HEK293 (cell line): Measurements from ENCODE around the gene LINGO1.

Experiments used
- CTCF ChIP-seq: fragments of 450-650 bp; formaldehyde crosslinking; IDR thresholded peaks from 2 replicates; pipeline ENCODE4 v1.5.1; 2016; ENCODE audit warnings: missing biosample characterization, missing genetic modification characterization
- HOXA7 ChIP-seq: sonication (generic); formaldehyde crosslinking; IDR thresholded peaks from 2 replicates; pipeline ENCODE4 v1.8.1; 2022; ENCODE audit warnings: missing genetic modification reagents, borderline replicate concordance
- PRDM1 ChIP-seq: fragments of 450-650 bp; formaldehyde crosslinking; IDR thresholded peaks from 2 replicates; pipeline ENCODE4; 2016; ENCODE audit warnings: missing biosample characterization, missing genetic modification characterization
- YY1 ChIP-seq: fragments of 450-650 bp; formaldehyde crosslinking; IDR thresholded peaks from 2 replicates; pipeline ENCODE4 v1.5.1; 2018; ENCODE audit warnings: missing biosample characterization, missing genetic modification characterization
- ZBTB1 ChIP-seq: fragments of 450-650 bp; formaldehyde crosslinking; IDR thresholded peaks from 2 replicates; pipeline ENCODE4 v1.5.1; 2016; ENCODE audit warnings: missing biosample characterization, missing genetic modification characterization
- ZNF174 ChIP-seq: fragments of 450-650 bp; formaldehyde crosslinking; IDR thresholded peaks from 2 replicates; pipeline ENCODE4 v1.5.0; 2017; ENCODE audit warnings: missing biosample characterization, mild to moderate bottlenecking, missing genetic modification characterization
- ZNF324 ChIP-seq: fragments of 450-650 bp; formaldehyde crosslinking; IDR thresholded peaks from 2 replicates; pipeline ENCODE4 v1.5.1; 2016; ENCODE audit warnings: missing biosample characterization, missing genetic modification characterization
- ZNF341 ChIP-seq: fragments of 450-650 bp; formaldehyde crosslinking; IDR thresholded peaks from 2 replicates; pipeline ENCODE4; 2016; ENCODE audit warnings: low read depth, missing biosample characterization, missing genetic modification characterization
- ZNF37A ChIP-seq: fragments of 450-650 bp; IDR thresholded peaks from 2 replicates; pipeline ENCODE4 v1.5.1; 2018; ENCODE audit warnings: missing biosample characterization, missing genetic modification characterization
- ZNF394 ChIP-seq: fragments of 450-650 bp; formaldehyde crosslinking; IDR thresholded peaks from 2 replicates; pipeline ENCODE4 v1.5.1; 2016; ENCODE audit warnings: missing biosample characterization, missing genetic modification characterization, mild to moderate bottlenecking, moderate library complexity, borderline replicate concordance
- ZNF610 ChIP-seq: fragments of 450-650 bp; formaldehyde crosslinking; IDR thresholded peaks from 2 replicates; pipeline ENCODE4 v1.5.1; 2016; ENCODE audit warnings: missing biosample characterization, missing genetic modification characterization, borderline replicate concordance

- TF ChIP-seq CTCF (tag by site-specific recombination) (no peak), HOXA7 (CRISPR knock-in tag) (no peak), ZNF37A (tag by site-specific recombination) (no peak), ZNF341 (tag by site-specific recombination) (no peak), ZNF324 (tag by site-specific recombination) (no peak), YY1 (no peak), ZNF610 (tag by site-specific recombination) (no peak), PRDM1 (no peak), ZNF394 (tag by site-specific recombination) (no peak), ZNF174 (tag by site-specific recombination) (no peak), ZBTB1 (tag by site-specific recombination) (no peak)
These were observed 11.1 kb upstream of the LINGO1 start for GRCh38 chr15:77643764-77644163.
